Ectodermal cell (in vitro differentiated cells): ENCODE measurements around the gene PIH1D1.
"Not testable (repeated sequence)": the region's sequence is repeated elsewhere in the genome, so short reads cannot be mapped to it uniquely, and the experiment has no call there.

Experiments used
- H3K27ac ChIP-seq: 2 replicates; pipeline ENCODE4 v1.7.0; 2013; ENCODE audit warnings: mild to moderate bottlenecking, low read depth, low read length; ENCODE audit not compliant: insufficient read depth, poor library complexity, severe bottlenecking
- H3K27me3 ChIP-seq: 2 replicates; pipeline ENCODE4 v1.7.0; 2013; ENCODE audit warnings: mild to moderate bottlenecking, low read length; ENCODE audit not compliant: insufficient read depth, control insufficient read depth, poor library complexity, severe bottlenecking
- H3K36me3 ChIP-seq: one replicate; pipeline ENCODE4 v1.7.0; 2013; ENCODE audit warnings: low read length; ENCODE audit not compliant: control insufficient read depth, insufficient read depth
- H3K4me1 ChIP-seq: one replicate; pipeline ENCODE4 v1.7.0; 2013; ENCODE audit warnings: low read length; ENCODE audit not compliant: control insufficient read depth, insufficient read depth
- H3K4me3 ChIP-seq: 2 replicates; pipeline ENCODE4 v1.7.0; 2013; ENCODE audit warnings: low read depth, low read length, control low read depth; ENCODE audit not compliant: insufficient read depth
- H3K9me3 ChIP-seq: 2 replicates; pipeline ENCODE4 v1.7.0; 2013; ENCODE audit warnings: mild to moderate bottlenecking, low read length, moderate library complexity; ENCODE audit not compliant: control insufficient read depth
- WGBS, 2 experiments: methylation state at CpG; one replicate each; pipeline ENCODE4 v1.1.7; 2013; ENCODE audit warnings: missing lambda C conversion rate in 2 of 2; 5-methylcytosine and 5-hydroxymethylcytosine counted together

The PIH1D1 gene

GRCh38 chr19:49469828-49470614 lies 18.4 kb upstream of the PIH1D1 start:
- H3K27me3 ChIP-seq: peaks cover 6% of the 10 kb centered on the region
- peaks cover 5% of the 10 kb centered on the region for H3K36me3 ChIP-seq
- 95% methylated on average over 25 of the region's 25 CpGs for WGBS, 2 experiments
- no peak overlapping the region for H3K4me3 ChIP-seq
- H3K4me1 ChIP-seq: peaks cover 6% of the 10 kb centered on the region
- H3K27ac ChIP-seq: no peak overlapping the region
- H3K9me3 ChIP-seq: no peaks in the 10 kb centered on the region

DNA sequence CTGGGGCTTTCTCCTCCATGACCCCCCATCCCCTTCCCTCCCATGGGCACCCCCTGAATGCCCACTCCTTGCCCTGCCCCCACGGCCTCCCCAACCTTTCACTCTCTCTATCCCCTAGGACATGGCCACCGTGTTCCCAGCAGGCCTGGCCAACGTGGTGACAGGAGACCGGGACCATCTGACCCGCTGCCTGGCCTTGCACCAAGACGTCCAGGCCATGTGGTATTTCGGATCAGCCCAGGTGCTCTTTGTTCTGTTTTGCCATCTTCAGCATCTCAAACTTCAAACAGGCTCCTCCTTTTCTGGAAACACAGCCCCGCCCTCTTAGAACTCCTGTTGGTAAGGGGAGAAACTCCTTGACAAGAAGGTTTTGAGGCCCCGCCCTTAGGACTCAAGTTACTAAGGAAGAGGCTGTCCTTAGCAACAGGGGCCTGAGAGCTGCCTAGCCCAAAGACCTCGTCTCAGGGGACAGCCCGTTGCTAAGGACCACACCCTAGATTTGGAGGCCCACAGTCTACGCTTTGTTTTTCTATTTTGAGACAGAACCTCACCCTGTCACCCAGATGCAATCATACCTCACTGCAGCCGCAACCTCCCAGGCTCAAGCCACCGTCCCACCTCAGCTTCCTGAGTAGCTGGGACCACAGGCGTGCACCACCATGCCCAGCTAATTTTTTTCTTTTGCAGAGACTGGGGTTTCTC lies 17.3 kb upstream of the PIH1D1 start:
- Histone ChIP-seq H3K4me1 (peaks cover 6% of the 10 kb centered on the region), H3K9me3 (no peaks in the 10 kb centered on the region), H3K27me3 (no peaks in the 10 kb centered on the region), H3K36me3 (peaks cover 6% of the 10 kb centered on the region), H3K4me3 (no peak overlapping the region), H3K27ac (no peak overlapping the region)
- 69 to 71% methylated on average over 15 of the region's 15 CpGs for WGBS, 2 experiments

GRCh38 chr19:49468199-49468598 lies 16.6 kb upstream of the PIH1D1 start:
- H3K4me1 ChIP-seq: peaks cover 6% of the 10 kb centered on the region
- H3K9me3 ChIP-seq: no peaks in the 10 kb centered on the region
- H3K27me3 ChIP-seq: no peaks in the 10 kb centered on the region
- H3K36me3 ChIP-seq: peaks cover 6% of the 10 kb centered on the region
- WGBS, 2 experiments: 91 to 94% methylated on average over 19 of the region's 19 CpGs
- H3K4me3 ChIP-seq: no peak overlapping the region
- H3K27ac ChIP-seq: no peak overlapping the region

- H3K27ac ChIP-seq: no peak overlapping the region
- peaks cover 6% of the 10 kb centered on the region for H3K36me3 ChIP-seq
- H3K4me1 ChIP-seq: peaks cover 6% of the 10 kb centered on the region
- 95 to 96% methylated on average over 3 of the region's 3 CpGs for WGBS, 2 experiments
- H3K27me3 ChIP-seq: no peaks in the 10 kb centered on the region
- no peak overlapping the region for H3K4me3 ChIP-seq
- H3K9me3 ChIP-seq: no peaks in the 10 kb centered on the region
These were observed 13.8 kb upstream of the PIH1D1 start for GRCh38 chr19:49465371-49465770.

- WGBS, 2 experiments: 93% methylated on average over 39 of the region's 39 CpGs
These were observed 12.5 kb upstream of the PIH1D1 start for GRCh38 chr19:49463960-49464740.

GRCh38 chr19:49462492-49462891 lies 10.9 kb upstream of the PIH1D1 start:
- Histone ChIP-seq H3K9me3 (no peaks in the 10 kb centered on the region), H3K27me3 (no peaks in the 10 kb centered on the region), H3K4me3 (no peak overlapping the region), H3K4me1 (no peaks in the 10 kb centered on the region), H3K27ac (no peak overlapping the region), H3K36me3 (peaks cover 17% of the 10 kb centered on the region)
- 88 to 89% methylated on average over 12 of the region's 12 CpGs for WGBS, 2 experiments

More at GRCh38 chr19:49463960-49464740, 12.5 kb upstream of the PIH1D1 start:
- Histone ChIP-seq H3K4me3 (no peak overlapping the region), H3K9me3 (no peaks in the 10 kb centered on the region), H3K27me3 (no peaks in the 10 kb centered on the region), H3K4me1 (peaks cover 6% of the 10 kb centered on the region), H3K27ac (no peak overlapping the region), H3K36me3 (peaks cover 13% of the 10 kb centered on the region)

DNA sequence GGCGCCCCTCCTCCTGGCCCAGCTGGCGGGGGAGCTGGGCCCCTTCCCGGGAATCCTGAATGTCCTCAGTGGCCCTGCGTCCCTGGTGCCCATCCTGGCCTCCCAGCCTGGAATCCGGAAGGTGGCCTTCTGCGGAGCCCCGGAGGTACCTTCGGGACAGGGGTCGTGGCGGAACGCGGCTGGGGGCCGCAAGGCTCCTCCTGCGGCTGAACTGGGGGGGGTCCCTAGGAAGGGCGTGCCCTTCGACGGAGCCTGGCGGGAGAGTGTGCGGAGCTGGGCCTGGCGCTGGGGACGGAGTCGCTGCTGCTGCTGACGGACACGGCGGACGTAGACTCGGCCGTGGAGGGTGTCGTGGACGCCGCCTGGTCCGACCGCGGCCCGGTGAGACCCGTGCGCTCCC lies 10.0 kb upstream of the PIH1D1 start:
- Histone ChIP-seq H3K4me1 (no peaks in the 10 kb centered on the region), H3K27ac (no peak overlapping the region), H3K4me3 (no peak overlapping the region), H3K27me3 (no peaks in the 10 kb centered on the region), H3K36me3 (peaks cover 17% of the 10 kb centered on the region), H3K9me3 (no peaks in the 10 kb centered on the region)
- 93 to 97% methylated on average over 37 of the region's 37 CpGs for WGBS, 2 experiments

- not testable (repeated sequence) for H3K27ac ChIP-seq, H3K4me1 ChIP-seq, H3K27me3 ChIP-seq, H3K4me3 ChIP-seq, H3K9me3 ChIP-seq
- H3K36me3 ChIP-seq: peaks cover 17% of the 10 kb centered on the region
- WGBS, 2 experiments: no CpG with 5 or more reads among the region's 1 CpG
These were observed 9.5 kb upstream of the PIH1D1 start for GRCh38 chr19:49461130-49461529.

GRCh38 chr19:49459388-49459787 lies 7.8 kb upstream of the PIH1D1 start:
- Histone ChIP-seq H3K9me3 (no peaks in the 10 kb centered on the region), H3K27ac (no peak overlapping the region), H3K4me3 (no peak overlapping the region), H3K27me3 (no peaks in the 10 kb centered on the region), H3K4me1 (no peaks in the 10 kb centered on the region), H3K36me3 (peaks cover 12% of the 10 kb centered on the region)
- 91 to 94% methylated on average over 12 of the region's 12 CpGs for WGBS, 2 experiments

- 93 to 96% methylated on average over 5 of the region's 5 CpGs for WGBS, 2 experiments
- Histone ChIP-seq H3K27me3 (no peaks in the 10 kb centered on the region), H3K36me3 (peaks cover 12% of the 10 kb centered on the region), H3K4me1 (no peaks in the 10 kb centered on the region), H3K9me3 (no peaks in the 10 kb centered on the region), H3K27ac (no peak overlapping the region), H3K4me3 (no peak overlapping the region)
These were observed 6.9 kb upstream of the PIH1D1 start for GRCh38 chr19:49458567-49458903.
